Liver (tissue), 3 donors: ENCODE results near the gene TH.

Source experiments
- CTCF ChIP-seq: fragments of 150-350 bp; IDR thresholded peaks from 2 replicates; pipeline ENCODE4 v1.5.1; 2017; ENCODE audit warnings: improper control_type of control experiment, low read depth, low read length; ENCODE audit not compliant: missing input control
- RAD21 ChIP-seq, 2 donors: IDR thresholded peaks; 2 replicates each; pipeline ENCODE4 v1.6.1; 2016; ENCODE audit warnings: antibody characterized with exemption in 2 of 2, mild to moderate bottlenecking in 2 of 2
- RXRA ChIP-seq, 2 donors: IDR thresholded peaks; 2 replicates each; pipeline ENCODE4 v1.6.1; 2017 to 2018; ENCODE audit warnings: antibody characterized with exemption in 2 of 2, mild to moderate bottlenecking in 1 of 2
- SP1 ChIP-seq: IDR thresholded peaks from 2 replicates; pipeline ENCODE4 v1.6.1; 2018; ENCODE audit warnings: antibody characterized with exemption, mild to moderate bottlenecking
- donor health status: healthy.
- donor health status: healthy.

GRCh38 chr11:2142300-2142759 lies 29.3 kb downstream of the TH start:
- no peak for TF ChIP-seq CTCF
- no peak for TF ChIP-seq SP1
- TF ChIP-seq RXRA (IDR thresholded peaks at IDR 0.05): no peak
- no peak for TF ChIP-seq RAD21 (IDR thresholded peaks at IDR 0.05)
